Measurements from ENCODE around the gene NRP1.

NRP1 gene

GRCh38 chr10:33368086-33368485 lies 33.6 kb upstream of the NRP1 start:
- Histone ChIP-seq H3K9me3 (ENCODE audit: control insufficient read depth, low read length) (no peaks in the 10 kb centered on the region), H3K4me1 (ENCODE audit: control insufficient read depth, insufficient read depth, low read length) (no peaks in the 10 kb centered on the region)

GRCh38 chr10:33365871-33366411 lies 31.5 kb upstream of the NRP1 start:
- no peaks in the 10 kb centered on the region for H3K36me3 ChIP-seq (ENCODE audit: control insufficient read depth, insufficient read depth, low read length)
- H3K9me3 ChIP-seq (ENCODE audit: control insufficient read depth, low read length), result no peaks in the 10 kb centered on the region
- H3K4me3 ChIP-seq (ENCODE audit: low read length), result no peak overlapping the region
- no peaks in the 10 kb centered on the region for H3K4me1 ChIP-seq (ENCODE audit: control insufficient read depth, insufficient read depth, low read length)
- H3K9ac ChIP-seq (ENCODE audit: low read length), result no peak overlapping the region
- H3K27me3 ChIP-seq (ENCODE audit: control insufficient read depth, insufficient read depth, low read length), result no peaks in the 10 kb centered on the region

More at GRCh38 chr10:33368086-33368485, 33.6 kb upstream of the NRP1 start:
- no peaks in the 10 kb centered on the region for H3K27me3 ChIP-seq (ENCODE audit: control insufficient read depth, insufficient read depth, low read length)
- no peak overlapping the region for H3K9ac ChIP-seq (ENCODE audit: low read length)
- H3K36me3 ChIP-seq (ENCODE audit: control insufficient read depth, insufficient read depth, low read length), result no peaks in the 10 kb centered on the region
- H3K4me3 ChIP-seq (ENCODE audit: low read length), result no peak overlapping the region

GRCh38 chr10:33365301-33365700 lies 30.8 kb upstream of the NRP1 start:
- H3K36me3 ChIP-seq (ENCODE audit: control insufficient read depth, insufficient read depth, low read length), result no peaks in the 10 kb centered on the region
- no peak overlapping the region for H3K4me3 ChIP-seq (ENCODE audit: low read length)
- H3K9ac ChIP-seq (ENCODE audit: low read length), result no peak overlapping the region
- H3K27me3 ChIP-seq (ENCODE audit: control insufficient read depth, insufficient read depth, low read length), result no peaks in the 10 kb centered on the region
- H3K9me3 ChIP-seq (ENCODE audit: control insufficient read depth, low read length), result no peaks in the 10 kb centered on the region
- no peaks in the 10 kb centered on the region for H3K4me1 ChIP-seq (ENCODE audit: control insufficient read depth, insufficient read depth, low read length)

- no peaks in the 10 kb centered on the region for H3K36me3 ChIP-seq (ENCODE audit: control insufficient read depth, insufficient read depth, low read length)
- H3K27me3 ChIP-seq (ENCODE audit: control insufficient read depth, insufficient read depth, low read length), result no peaks in the 10 kb centered on the region
- H3K4me3 ChIP-seq (ENCODE audit: low read length), result no peak overlapping the region
- H3K4me1 ChIP-seq (ENCODE audit: control insufficient read depth, insufficient read depth, low read length), result no peaks in the 10 kb centered on the region
- no peak overlapping the region for H3K9ac ChIP-seq (ENCODE audit: low read length)
- H3K9me3 ChIP-seq (ENCODE audit: control insufficient read depth, low read length), result no peaks in the 10 kb centered on the region
Observed at GRCh38 chr10:33363106-33363505, 28.6 kb upstream of the NRP1 start.

GRCh38 chr10:33358016-33358415 lies 23.5 kb upstream of the NRP1 start:
- Histone ChIP-seq H3K9ac (ENCODE audit: low read length) (no peak overlapping the region), H3K36me3 (ENCODE audit: control insufficient read depth, insufficient read depth, low read length) (no peaks in the 10 kb centered on the region), H3K9me3 (ENCODE audit: control insufficient read depth, low read length) (no peaks in the 10 kb centered on the region), H3K4me3 (ENCODE audit: low read length) (no peak overlapping the region), H3K27me3 (ENCODE audit: control insufficient read depth, insufficient read depth, low read length) (peaks cover 4% of the 10 kb centered on the region), H3K4me1 (ENCODE audit: control insufficient read depth, insufficient read depth, low read length) (no peaks in the 10 kb centered on the region)

DNA sequence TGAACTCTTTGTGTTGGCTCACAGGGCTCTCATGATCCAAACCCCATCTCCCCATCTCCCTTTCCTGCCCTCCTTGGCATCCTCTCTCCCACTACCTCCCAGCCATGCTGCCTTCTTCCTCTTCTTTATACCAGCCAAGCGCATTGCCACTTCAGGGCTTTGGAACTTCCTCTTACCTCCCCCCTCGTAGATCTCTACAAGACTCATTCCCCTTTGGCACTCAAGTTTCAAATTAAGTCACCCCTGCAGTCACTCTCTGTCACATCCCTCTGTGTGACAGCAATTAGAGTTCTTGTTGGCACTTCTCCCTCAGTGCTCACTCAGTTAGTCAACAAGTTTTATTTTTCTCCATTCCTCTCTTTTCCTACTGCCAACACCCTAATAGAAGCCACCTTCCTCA lies 20.8 kb upstream of the NRP1 start:
- Histone ChIP-seq H3K36me3 (ENCODE audit: control insufficient read depth, insufficient read depth, low read length) (no peaks in the 10 kb centered on the region), H3K9me3 (ENCODE audit: control insufficient read depth, low read length) (no peaks in the 10 kb centered on the region)

GRCh38 chr10:33353853-33354252 lies 19.4 kb upstream of the NRP1 start:
- Histone ChIP-seq H3K4me3 (ENCODE audit: low read length) (no peak overlapping the region), H3K9me3 (ENCODE audit: control insufficient read depth, low read length) (no peaks in the 10 kb centered on the region), H3K9ac (ENCODE audit: low read length) (no peak overlapping the region), H3K4me1 (ENCODE audit: control insufficient read depth, insufficient read depth, low read length) (no peaks in the 10 kb centered on the region), H3K27me3 (ENCODE audit: control insufficient read depth, insufficient read depth, low read length) (peaks cover 4% of the 10 kb centered on the region), H3K36me3 (ENCODE audit: control insufficient read depth, insufficient read depth, low read length) (no peaks in the 10 kb centered on the region)

More for the DNA sequence above, 20.8 kb upstream of the NRP1 start:
- Histone ChIP-seq H3K27me3 (ENCODE audit: control insufficient read depth, insufficient read depth, low read length) (peaks cover 4% of the 10 kb centered on the region), H3K4me3 (ENCODE audit: low read length) (no peak overlapping the region), H3K4me1 (ENCODE audit: control insufficient read depth, insufficient read depth, low read length) (no peaks in the 10 kb centered on the region), H3K9ac (ENCODE audit: low read length) (no peak overlapping the region)

DNA sequence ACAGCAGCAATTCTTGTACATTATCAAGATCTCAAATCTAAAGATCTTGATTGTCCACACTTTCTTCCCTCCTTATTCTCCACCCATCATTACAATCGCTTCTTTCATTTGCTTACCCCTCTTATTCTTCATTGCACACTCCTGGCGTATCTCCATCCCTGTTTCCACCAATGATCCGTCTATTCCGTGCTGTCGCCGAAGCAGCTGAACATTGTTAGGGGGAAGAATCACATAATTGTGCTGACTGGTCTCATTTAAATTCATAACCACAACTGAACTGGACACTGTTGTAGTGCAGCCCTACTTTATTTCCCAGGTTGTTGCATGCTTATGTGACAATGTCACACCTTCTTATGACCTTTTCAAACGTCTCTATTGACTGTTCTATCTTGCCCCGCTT lies 18.9 kb upstream of the NRP1 start:
- H3K4me3 ChIP-seq (ENCODE audit: low read length), result no peak overlapping the region
- H3K9me3 ChIP-seq (ENCODE audit: control insufficient read depth, low read length), result no peaks in the 10 kb centered on the region
- H3K9ac ChIP-seq (ENCODE audit: low read length), result no peak overlapping the region
- H3K36me3 ChIP-seq (ENCODE audit: control insufficient read depth, insufficient read depth, low read length), result no peaks in the 10 kb centered on the region
- no peaks in the 10 kb centered on the region for H3K4me1 ChIP-seq (ENCODE audit: control insufficient read depth, insufficient read depth, low read length)
- peaks cover 4% of the 10 kb centered on the region for H3K27me3 ChIP-seq (ENCODE audit: control insufficient read depth, insufficient read depth, low read length)

DNA sequence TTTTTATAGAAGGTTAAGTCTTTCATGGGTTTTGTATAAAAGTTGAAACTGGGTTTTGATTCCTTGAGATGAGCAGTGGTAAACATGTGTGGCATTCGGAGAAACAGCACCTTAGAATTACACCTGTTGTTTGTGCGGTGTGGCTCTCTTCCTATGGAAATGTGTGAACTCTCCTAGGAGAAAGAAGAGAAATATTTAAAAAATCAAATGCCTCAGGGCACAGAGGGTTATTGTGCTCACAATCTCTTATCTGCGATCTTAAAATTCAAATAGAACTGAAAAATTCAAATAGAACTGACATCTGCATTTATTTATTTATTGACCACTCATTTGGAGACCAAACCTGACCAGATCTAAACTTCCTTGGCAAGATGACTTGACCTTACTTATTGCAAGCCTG lies 18.1 kb upstream of the NRP1 start:
- Histone ChIP-seq H3K36me3 (ENCODE audit: control insufficient read depth, insufficient read depth, low read length) (no peaks in the 10 kb centered on the region), H3K4me3 (ENCODE audit: low read length) (no peak overlapping the region), H3K9me3 (ENCODE audit: control insufficient read depth, low read length) (no peaks in the 10 kb centered on the region), H3K4me1 (ENCODE audit: control insufficient read depth, insufficient read depth, low read length) (no peaks in the 10 kb centered on the region), H3K27me3 (ENCODE audit: control insufficient read depth, insufficient read depth, low read length) (peaks cover 4% of the 10 kb centered on the region), H3K9ac (ENCODE audit: low read length) (no peak overlapping the region)

- Histone ChIP-seq H3K27me3 (ENCODE audit: control insufficient read depth, insufficient read depth, low read length) (peaks cover 4% of the 10 kb centered on the region), H3K36me3 (ENCODE audit: control insufficient read depth, insufficient read depth, low read length) (no peaks in the 10 kb centered on the region), H3K4me3 (ENCODE audit: low read length) (no peak overlapping the region), H3K9ac (ENCODE audit: low read length) (no peak overlapping the region), H3K4me1 (ENCODE audit: control insufficient read depth, insufficient read depth, low read length) (no peaks in the 10 kb centered on the region), H3K9me3 (ENCODE audit: control insufficient read depth, low read length) (no peaks in the 10 kb centered on the region)
Observed at GRCh38 chr10:33352175-33352574, 17.7 kb upstream of the NRP1 start.

GRCh38 chr10:33350041-33350440 lies 15.6 kb upstream of the NRP1 start:
- Histone ChIP-seq H3K9ac (ENCODE audit: low read length) (no peak overlapping the region), H3K4me3 (ENCODE audit: low read length) (no peak overlapping the region), H3K4me1 (ENCODE audit: control insufficient read depth, insufficient read depth, low read length) (no peaks in the 10 kb centered on the region), H3K27me3 (ENCODE audit: control insufficient read depth, insufficient read depth, low read length) (peaks cover 4% of the 10 kb centered on the region), H3K36me3 (ENCODE audit: control insufficient read depth, insufficient read depth, low read length) (no peaks in the 10 kb centered on the region), H3K9me3 (ENCODE audit: control insufficient read depth, low read length) (no peaks in the 10 kb centered on the region)

GRCh38 chr10:33349268-33349667 lies 14.8 kb upstream of the NRP1 start:
- Histone ChIP-seq H3K9me3 (ENCODE audit: control insufficient read depth, low read length) (no peaks in the 10 kb centered on the region), H3K27me3 (ENCODE audit: control insufficient read depth, insufficient read depth, low read length) (peaks cover 2% of the 10 kb centered on the region), H3K9ac (ENCODE audit: low read length) (no peak overlapping the region), H3K4me1 (ENCODE audit: control insufficient read depth, insufficient read depth, low read length) (no peaks in the 10 kb centered on the region), H3K4me3 (ENCODE audit: low read length) (no peak overlapping the region), H3K36me3 (ENCODE audit: control insufficient read depth, insufficient read depth, low read length) (no peaks in the 10 kb centered on the region)

DNA sequence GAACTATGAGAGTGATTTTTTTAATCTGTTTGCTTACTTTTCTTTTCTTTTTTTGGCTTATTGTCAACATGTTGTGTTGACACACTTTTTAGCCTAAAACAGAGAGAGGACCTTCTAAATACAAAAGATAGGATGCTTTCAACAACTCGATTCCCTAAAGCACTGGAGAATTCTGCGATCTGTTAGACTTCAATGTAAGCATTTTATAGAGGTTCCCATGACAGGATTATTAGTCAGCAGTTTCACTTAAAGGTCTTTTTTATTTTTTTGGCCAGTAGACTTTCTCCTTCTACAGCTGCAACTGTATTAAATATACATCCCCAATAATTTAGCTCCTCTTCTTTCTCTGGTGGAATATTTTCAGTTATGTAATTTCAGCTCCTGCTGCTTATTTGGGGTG lies 12.7 kb upstream of the NRP1 start:
- Histone ChIP-seq H3K4me1 (ENCODE audit: control insufficient read depth, insufficient read depth, low read length) (no peaks in the 10 kb centered on the region), H3K36me3 (ENCODE audit: control insufficient read depth, insufficient read depth, low read length) (no peaks in the 10 kb centered on the region), H3K9me3 (ENCODE audit: control insufficient read depth, low read length) (no peaks in the 10 kb centered on the region), H3K9ac (ENCODE audit: low read length) (no peak overlapping the region), H3K4me3 (ENCODE audit: low read length) (no peak overlapping the region), H3K27me3 (ENCODE audit: control insufficient read depth, insufficient read depth, low read length) (no peaks in the 10 kb centered on the region)

All from mucosa of stomach (tissue), 1 donor.